Right atrium auricular region (tissue), 2 donors: ENCODE results near the gene BTBD7. TPM values are rescaled to one million over a fixed set of nuclear protein-coding genes. Genes with fewer than 3 reads are reported as not detected.

ENCODE experiments used
- DNase-seq: peaks from one replicate; pipeline ENCODE4 v3.0.0-alpha.2; 2019; ENCODE audit warnings: low spot score
- H3K27ac ChIP-seq, 2 donors: fragments of 200-600 bp; sonication (generic); 1 replicate in 1 of 2; 2 replicates in 1 of 2; pipeline ENCODE4 v1.5.1; 2016 to 2019
- H3K27me3 ChIP-seq, 2 donors: fragments of 200-600 bp; sonication (generic); one replicate each; pipeline versions ENCODE4 v1.5.1 to v1.6.0; 2017 to 2019
- H3K36me3 ChIP-seq: fragments of 200-600 bp; sonication (generic); one replicate; pipeline ENCODE4 v1.5.1; 2016
- H3K4me1 ChIP-seq, 2 donors: fragments of 200-600 bp; sonication (generic); one replicate each; pipeline versions ENCODE4 v1.5.1 to v1.6.0; 2017 to 2019
- H3K4me3 ChIP-seq, 2 donors: fragments of 200-600 bp; sonication (generic); 1 replicate in 1 of 2; 2 replicates in 1 of 2; pipeline ENCODE4 v1.5.1; 2017 to 2019; ENCODE audit warnings: mild to moderate bottlenecking in 1 of 2, moderate library complexity in 1 of 2
- H3K9me3 ChIP-seq, 2 donors: fragments of 200-600 bp; sonication (generic); one replicate each; pipeline ENCODE4 v1.5.1; 2019
- CTCF ChIP-seq, 2 donors: fragments of 200-600 bp; sonication (generic); IDR thresholded peaks; one replicate each; pipeline ENCODE4 v1.5.1; 2019; ENCODE audit warnings: antibody characterized with exemption in 2 of 2
- total RNA-seq, 2 donors: library from RNA; depleted of rRNA; stranded (reverse); fragments of >200 nt; gene quantifications; one replicate each; pipeline ENCODE4 v1.1.0, GENCODE V29; 2016

BTBD7 gene
- total RNA-seq, 2 donors from 2014 or later: 13.3 to 17.6 TPM

DNA sequence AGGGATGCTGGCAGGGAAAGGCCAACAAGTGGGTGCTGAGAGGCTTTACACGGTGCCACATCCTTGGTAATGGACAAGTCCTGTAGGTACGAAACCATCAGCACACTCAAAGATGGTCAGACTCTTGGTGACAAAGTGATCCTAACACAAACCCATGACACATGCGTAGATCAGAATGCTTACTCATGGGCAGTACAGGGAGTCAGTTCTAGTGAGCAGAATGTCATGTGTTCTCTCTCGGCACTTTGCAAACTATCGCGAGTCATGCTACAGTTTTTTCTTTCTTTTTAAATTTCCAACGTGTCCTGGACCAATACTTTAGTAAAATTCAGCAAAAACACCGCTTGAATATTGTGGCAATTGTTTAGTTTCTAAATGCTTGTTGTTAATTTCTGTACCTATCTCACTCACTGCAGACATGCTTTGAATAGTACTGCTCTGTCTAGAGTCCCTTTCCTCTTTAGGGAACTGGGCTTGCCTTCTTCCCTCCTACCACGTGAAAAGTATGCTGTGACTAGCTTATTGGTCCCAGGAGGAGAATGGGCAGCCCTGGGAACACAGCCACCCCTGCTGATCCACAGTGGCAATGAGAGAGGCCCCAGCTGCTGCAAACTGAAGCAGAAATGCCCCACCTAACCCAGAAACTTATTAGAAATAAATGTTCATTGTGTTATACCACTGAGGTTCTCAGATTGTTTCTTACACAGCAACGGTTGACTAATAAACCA is 63.3 kb downstream of the BTBD7 start:
- no peak overlapping the region for H3K27ac ChIP-seq

GRCh38 chr14:93268406-93268805 is 64.4 kb downstream of the BTBD7 start:
- H3K27ac ChIP-seq: no peak overlapping the region
- no peaks in the 10 kb centered on the region for H3K9me3 ChIP-seq
- no peak overlapping the region for H3K4me3 ChIP-seq
- no peak for TF ChIP-seq CTCF (IDR thresholded peaks at IDR 0.05)
- peaks cover 4% of the 10 kb centered on the region for H3K36me3 ChIP-seq
- H3K4me1 ChIP-seq: peaks cover 0 to 12% of the 10 kb centered on the region in 2 donors
- no peak for DNase-seq
- H3K27me3 ChIP-seq: no peaks in the 10 kb centered on the region

More for the DNA sequence above, 63.3 kb downstream of the BTBD7 start:
- H3K27me3 ChIP-seq: no peaks in the 10 kb centered on the region
- no peak for DNase-seq
- H3K36me3 ChIP-seq: no peaks in the 10 kb centered on the region
- H3K4me3 ChIP-seq: no peak overlapping the region
- no peaks in the 10 kb centered on the region for H3K9me3 ChIP-seq
- peaks cover 0 to 12% of the 10 kb centered on the region in 2 donors for H3K4me1 ChIP-seq
- no peak for TF ChIP-seq CTCF (IDR thresholded peaks at IDR 0.05)

DNA sequence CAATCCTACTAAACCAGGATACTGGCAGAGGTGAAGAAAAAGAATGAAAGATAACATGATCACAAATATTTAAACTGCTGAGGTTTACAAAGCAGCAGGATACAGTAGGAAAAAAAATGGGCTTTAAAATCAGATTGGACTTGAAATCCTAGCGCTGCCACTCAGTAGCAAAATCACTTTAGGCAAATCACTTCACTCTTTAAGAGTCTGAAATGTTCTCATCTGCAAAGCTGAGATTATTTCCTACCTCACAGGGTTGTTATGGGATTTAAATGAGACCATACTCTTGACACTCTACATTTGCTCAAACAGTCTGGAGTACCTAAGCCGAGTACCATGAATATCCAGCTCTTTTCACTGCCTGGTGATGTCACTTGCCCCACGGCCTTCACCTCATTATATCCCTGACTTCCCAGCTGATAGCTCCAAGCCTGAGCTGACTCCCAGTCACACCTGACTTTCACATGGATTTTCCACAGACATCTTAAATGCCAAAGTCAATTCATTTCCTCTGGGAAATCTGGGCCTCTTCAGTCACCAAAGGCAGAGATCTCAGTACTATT is 65.6 kb downstream of the BTBD7 start:
- Histone ChIP-seq H3K27me3 (no peaks in the 10 kb centered on the region), H3K27ac (no peak overlapping the region), H3K4me1 (peaks cover 0 to 12% of the 10 kb centered on the region in 2 donors), H3K9me3 (no peaks in the 10 kb centered on the region), H3K4me3 (no peak overlapping the region), H3K36me3 (peaks cover 16% of the 10 kb centered on the region)
- DNase-seq: no peak
- TF ChIP-seq CTCF (IDR thresholded peaks at IDR 0.05): no peak

- Histone ChIP-seq H3K4me3 (no peak overlapping the region), H3K36me3 (peaks cover 18% of the 10 kb centered on the region), H3K27me3 (no peaks in the 10 kb centered on the region), H3K4me1 (peaks cover 0 to 7% of the 10 kb centered on the region in 2 donors), H3K9me3 (no peaks in the 10 kb centered on the region), H3K27ac (no peak overlapping the region)
- TF ChIP-seq CTCF (IDR thresholded peaks at IDR 0.05): no peak
- DNase-seq: no peak
Measured at GRCh38 chr14:93266127-93266526, 66.7 kb downstream of the BTBD7 start.

GRCh38 chr14:93263416-93263815 is 69.4 kb downstream of the BTBD7 start:
- Histone ChIP-seq H3K27me3 (no peaks in the 10 kb centered on the region), H3K4me1 (no peaks in the 10 kb centered on the region), H3K36me3 (peaks cover 18% of the 10 kb centered on the region), H3K27ac (no peak overlapping the region), H3K4me3 (no peak overlapping the region), H3K9me3 (no peaks in the 10 kb centered on the region)
- no peak for TF ChIP-seq CTCF (IDR thresholded peaks at IDR 0.05)
- no peak for DNase-seq
